NCI-H2107 treated with DMSO at 0.1 percent for 48 hours (cell line): ENCODE data around the gene MAML3.

ENCODE experiments used
- DNase-seq: peaks from one replicate; lab custom pipeline; 2025; ENCODE audit not compliant: unreplicated experiment; lab: John Stamatoyannopoulos, UW

The MAML3 gene

DNA sequence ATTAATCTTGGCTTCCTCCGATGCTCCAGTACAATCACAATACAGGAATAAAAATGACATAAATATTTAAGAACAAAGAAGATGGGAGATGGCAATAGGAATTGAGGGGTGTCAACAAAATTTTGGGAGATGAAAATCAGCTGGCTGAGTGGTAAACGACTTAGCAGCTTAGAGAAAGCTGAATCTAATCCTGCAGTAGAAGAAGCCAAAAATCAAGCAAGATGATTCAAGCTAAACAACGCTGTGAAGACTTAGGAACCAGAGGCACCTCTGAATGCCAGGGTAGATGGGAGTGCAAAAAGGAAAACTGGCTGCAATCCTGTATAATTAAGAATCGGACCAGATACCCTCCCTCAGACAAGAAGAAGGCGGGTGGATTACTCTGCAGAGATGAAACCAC is 273.1 kb downstream of the MAML3 start:
- no peak for DNase-seq

DNA sequence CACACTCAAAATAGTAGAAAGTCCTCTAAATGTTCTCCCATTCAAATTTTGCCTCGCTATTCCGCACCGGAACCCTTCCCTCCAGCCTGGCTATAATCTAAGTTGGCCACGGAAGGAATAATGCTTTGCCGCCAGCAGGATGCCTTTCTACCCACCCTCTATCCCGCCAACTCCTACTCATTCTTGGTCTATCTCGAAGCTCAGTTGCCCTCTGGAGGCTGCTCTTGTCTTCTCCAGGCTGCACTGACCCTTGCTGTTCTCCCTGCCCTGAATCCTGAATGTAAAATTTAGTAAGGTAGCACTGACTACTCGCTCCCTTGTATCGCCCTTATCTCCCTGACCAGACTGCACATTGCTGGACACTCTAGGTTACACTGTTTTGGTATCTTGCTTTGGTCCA is 275.9 kb downstream of the MAML3 start:
- no peak for DNase-seq

DNA sequence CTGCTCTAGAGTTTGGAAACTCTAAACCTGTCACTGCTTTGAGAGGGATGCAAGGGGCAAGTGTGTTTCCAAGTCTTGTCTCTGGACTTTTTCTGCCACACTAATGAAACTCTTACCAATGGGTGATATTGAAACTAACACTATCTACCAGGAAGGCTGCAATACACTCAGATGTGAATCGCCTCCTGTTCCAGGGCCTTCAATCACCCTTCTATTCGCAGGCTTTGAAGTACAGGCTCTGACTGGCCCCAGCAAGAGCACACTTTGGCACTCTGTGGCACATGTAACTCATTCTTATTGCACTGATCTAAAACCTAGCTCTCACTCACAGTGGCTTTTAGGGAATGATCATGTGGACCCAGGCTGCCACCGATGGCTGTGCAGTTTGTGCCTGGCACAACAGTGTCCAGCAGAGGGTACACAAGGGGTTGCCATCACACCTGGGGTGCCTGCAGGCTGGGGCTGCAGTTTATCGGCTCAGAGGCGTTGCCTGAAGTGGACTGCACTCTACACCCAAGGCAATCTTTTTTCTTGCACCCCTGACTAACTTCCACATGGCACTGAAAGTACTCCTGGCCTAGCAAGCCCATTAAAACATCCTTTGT is 277.5 kb downstream of the MAML3 start:
- DNase-seq: peak; percentile 6

DNA sequence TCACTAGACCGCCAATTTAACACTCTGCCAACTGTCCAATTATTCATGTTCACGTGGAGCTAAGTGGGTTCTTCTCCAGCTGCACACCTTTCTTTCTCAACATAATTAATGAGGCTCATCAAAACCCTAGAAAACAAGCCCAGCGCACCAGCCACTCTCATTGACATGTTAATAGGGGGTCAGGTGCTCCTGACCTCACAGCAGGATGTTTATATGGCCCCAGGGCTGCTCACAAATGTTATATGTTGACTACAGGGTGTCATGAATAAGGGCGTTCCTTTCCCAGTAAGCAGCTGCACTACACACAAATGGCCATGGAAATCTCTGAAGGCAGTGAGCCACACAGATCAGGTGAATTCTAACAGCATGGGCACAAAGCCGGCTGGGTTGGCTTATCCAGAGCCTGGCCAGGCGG is 278.6 kb downstream of the MAML3 start:
- DNase-seq: peak; percentile 93

DNA sequence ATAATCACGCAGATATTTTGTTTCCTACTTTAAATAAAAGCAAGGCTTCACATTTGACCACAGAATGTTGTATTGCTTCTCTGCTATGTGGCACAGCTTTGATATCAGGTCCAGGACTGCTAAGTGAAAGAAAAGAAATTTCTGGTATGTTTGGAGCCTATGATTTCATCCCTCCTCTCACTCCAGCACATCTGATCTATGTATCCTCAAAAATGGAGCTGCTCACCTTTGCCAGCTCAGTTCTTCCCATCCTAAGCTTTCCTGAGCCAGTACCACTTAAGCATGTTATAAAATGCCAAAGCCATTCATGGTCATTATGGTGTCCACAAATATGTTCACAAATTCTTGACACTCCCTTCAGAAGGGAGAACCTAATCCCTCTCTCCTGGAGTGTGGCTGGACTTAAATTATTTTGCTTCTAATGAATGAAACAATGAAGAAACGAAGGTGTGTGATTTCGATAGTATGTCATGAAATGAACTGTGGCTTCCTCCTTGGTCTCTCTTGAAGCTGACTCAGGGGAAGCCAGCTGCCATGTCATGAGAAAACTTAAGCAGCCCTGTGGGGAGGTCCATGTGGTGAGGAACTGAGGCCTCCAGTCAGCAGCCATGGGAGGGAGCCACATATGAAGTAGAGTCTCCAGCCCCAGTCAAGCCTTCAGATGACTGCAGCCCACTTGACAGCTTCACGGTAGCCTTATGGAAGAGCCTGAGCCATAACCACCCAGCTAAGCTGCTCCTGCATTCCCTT is 280.7 kb downstream of the MAML3 start:
- no peak for DNase-seq

DNA sequence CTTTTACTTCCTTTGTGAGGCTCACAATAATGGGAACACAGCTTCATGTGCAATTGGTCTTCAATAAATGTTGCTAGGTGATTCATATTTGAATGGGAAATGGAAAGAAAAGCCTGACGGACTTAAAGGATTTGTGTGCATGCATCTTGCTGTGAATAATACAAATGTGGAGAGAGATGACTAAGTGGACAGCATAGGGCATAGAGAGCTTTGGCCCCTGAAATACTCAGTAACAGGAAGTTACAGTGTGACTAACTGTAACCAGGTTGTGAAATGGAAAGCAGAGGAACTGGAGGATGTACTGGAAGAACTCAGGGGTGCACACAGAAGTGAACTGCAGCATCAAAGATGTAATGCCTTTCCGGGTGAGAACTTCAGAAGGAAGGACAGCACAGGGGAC is 281.7 kb downstream of the MAML3 start:
- DNase-seq: no peak

DNA sequence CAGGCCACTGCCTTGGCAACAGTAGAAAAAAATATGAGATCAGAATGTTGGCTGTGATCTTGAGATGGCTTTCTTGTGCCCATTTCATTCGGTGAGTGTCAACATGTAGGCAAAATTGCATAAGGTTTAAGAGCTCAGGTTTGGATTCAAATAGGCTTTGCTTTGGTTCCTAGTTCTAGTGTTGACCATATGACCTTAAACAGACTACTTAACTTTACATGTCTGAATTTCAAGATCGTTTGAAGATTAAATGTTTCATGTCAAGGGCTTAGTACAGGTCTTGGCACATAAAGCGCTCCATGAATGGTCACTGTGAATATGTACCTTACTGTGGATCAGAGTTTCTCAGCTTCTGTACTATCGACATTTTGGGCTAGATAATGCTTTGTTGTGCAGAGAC is 284.2 kb downstream of the MAML3 start:
- no peak for DNase-seq

DNA sequence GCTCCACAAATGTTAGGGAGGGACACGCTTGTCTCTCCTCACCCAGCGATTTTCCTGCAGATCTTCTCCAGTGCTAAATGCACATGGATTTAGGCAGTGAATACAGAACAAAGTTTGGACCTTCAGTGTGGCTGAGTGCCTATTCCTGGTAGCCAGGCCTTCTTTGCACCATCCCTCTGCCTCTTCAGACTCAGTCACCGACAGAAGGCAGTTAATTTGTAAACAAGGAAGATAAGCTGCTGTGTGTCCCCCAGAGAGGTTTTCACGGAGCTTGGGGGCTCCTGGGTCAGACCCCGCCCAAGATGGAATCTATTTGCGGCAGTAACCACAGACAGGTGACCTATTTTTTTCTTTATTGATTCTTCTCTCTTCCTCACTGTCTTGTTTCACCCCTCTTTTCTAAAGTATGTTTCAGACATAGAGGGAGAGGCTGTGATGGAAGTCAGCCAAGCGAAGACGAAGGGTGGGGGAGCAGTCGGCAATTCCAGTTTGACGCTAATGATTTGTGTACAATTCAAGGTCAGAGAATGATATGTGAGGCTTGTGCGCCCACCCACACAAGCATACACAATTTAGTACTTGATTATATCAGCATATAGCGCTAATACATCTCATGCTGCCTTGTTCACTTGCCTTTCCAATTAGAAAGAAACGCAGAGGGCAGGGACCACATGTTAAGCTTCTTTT is 287.6 kb downstream of the MAML3 start:
- no peak for DNase-seq

DNA sequence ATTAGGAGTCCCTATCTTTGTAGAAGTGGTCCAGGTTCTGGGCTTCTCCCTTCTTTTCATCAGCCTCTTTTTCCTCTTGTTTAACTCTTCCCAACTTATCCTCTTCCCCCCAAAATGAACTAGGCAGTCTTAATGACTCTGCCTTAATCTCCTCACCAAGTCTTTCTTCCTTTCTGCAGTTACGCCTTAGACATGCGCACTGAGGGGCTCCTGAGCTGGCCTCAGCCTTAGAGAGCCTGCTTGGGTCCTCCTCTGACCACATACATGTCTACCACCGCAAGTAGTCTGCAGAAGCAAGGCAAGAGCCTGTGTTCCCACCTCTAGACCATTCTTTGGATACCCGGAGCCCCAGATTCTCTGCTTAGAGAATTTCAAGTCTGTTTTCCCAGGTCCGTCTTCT is 288.4 kb downstream of the MAML3 start:
- DNase-seq: no peak

DNA sequence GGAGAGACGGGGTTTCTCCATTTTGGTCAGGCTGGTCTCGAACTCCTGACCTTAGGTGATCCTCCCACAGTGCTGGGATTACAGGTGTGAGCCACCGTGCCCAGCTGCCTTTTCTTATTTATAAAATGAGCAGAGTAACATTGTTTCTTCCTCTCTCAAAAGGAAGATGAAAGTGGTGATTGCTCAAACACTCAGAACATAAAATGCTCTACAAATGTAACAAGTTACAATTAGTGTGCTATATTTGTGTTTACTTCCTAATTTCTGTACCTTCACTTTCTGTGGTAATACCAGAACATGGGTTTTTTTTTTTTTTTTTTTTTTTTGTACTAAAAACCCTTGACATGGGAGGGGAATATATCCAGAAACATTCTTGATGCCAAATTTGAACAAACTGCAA is 290.5 kb downstream of the MAML3 start:
- DNase-seq: no peak

DNA sequence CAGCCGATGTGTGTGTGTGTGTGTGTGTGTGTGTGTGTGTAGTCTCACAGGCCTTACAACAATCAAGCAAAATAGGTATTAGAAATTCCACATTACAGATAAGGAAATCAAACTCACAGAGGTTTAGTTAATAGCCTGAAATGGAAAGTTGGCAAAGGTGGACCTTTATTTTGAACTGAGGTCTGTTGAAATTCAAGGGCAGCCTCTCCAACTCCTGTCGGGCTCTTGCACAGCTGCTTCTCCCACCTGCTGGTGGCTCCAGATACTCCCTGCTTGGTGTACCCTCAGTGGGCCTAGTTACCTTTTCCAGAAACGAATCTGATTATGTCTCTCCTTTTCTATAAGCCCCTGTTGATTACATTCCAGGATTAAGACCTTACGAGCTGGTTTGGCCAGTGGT is 292.5 kb downstream of the MAML3 start:
- DNase-seq: no peak

DNA sequence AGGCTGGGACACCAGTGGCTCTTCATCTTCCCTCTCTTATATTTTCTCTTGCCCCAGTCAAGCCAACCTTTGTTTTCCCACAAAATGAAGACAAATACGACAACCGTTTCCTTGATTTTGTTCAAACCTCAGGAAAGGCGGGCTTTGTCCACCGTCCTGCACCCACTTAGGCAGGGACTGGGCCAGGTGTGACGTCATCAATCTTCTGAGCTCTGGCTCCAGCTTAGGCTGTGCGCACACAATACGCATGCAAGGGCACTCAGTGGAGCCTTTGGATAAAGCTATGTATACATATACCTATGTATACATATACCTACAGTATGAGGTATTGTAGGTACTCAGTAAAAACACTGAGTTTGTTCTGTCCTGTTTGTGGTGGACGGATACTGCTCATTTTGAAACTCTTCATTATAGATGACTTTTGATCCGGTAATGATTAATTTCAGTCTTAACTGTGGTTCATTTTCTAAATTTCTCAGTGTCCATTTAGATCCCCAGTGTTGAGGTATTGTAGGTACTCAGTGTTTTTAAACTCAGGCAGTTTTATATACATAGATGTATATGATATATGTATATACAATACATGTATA is 293.5 kb downstream of the MAML3 start:
- no peak for DNase-seq

DNA sequence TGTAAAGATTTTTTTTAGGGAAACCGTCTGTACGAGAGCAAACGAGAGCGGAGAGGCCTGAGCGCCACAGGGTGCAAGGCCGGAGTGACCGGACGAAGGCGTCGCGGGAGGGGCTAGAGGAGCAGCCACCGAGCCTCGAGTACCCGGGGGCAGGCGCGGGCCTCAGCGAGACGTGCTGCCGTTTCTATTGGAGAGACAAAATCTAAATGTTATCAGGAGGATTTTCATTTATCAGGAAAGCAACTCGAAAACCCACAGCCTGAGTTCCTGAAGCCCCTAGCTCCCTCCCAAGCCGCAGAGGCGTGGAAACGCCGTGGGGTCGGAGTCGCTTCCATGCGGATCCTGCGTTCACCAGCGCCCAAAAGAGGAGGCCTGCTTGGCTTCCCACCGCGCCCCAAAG is 294.1 kb downstream of the MAML3 start:
- DNase-seq: no peak

DNA sequence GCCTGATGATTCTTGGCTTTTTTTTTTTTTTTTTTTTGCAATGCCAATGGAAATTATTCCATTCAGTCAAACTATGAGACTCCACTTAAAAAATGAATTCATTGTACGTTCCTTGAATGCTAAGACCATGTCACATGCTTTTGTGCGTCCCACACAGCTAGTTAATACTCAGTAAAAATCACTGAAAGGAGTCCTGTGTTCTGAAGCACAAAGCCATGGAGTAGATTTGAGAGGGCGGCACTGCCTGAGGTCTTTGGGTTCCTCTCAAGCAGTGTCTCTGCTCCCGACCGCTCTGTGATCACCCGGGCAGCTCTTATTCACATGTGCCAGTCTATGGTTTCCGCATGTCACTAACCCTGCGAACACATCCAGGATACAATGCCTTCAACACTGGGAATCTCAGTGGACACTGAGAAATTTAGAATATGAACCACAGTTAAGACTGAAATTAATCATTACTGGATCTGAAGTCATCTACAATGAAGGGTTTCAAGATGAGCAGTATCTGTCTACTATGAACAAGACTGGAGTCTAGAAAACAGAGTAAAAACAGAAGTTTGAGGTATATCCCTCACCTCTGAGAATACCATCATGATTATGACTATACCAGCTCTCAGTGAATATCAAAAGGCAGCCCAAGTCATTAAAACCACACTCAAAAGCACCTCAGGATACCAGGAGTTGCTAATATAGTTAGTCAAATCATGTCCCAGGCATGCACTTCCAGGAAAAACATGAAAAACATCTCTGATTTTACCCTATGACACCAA is 295.4 kb downstream of the MAML3 start:
- no peak for DNase-seq

DNA sequence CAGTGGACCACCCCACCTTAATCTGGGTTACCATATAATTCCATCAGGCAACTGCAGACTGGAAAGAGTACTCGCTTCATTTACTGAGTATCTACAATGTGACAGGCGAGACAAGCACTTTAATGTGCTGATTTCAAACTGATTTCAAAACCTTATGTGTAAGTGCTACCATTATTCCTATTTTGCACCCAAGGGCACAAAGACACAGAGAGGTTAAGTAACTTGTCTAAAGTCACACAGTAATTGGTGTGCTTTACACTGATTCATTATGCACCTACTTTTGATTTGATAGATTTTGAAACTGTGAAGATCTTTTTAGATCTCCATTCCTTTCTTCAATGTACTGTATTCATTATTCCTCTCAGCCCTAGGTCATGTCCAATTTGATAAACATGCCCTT is 296.0 kb downstream of the MAML3 start:
- DNase-seq: no peak

DNA sequence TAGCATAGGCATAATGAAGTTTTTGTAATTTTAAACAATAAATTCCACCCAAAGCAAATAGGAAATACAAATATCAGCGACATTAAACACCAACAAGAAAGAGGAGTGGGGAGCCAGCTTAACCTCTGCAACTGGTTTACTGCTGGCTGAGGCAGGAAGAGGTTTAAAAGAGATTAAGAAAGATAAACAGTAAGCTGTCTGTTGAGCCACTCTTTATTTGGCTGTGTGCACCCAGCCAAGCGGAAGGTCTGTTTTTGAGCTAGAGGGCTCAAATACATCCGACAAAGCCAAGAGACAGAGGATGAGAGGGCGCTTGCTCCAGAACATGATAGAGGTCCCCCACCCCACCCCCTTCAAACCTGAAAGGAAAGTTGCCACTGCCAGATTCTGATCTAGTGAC is 297.0 kb downstream of the MAML3 start:
- DNase-seq: no peak

DNA sequence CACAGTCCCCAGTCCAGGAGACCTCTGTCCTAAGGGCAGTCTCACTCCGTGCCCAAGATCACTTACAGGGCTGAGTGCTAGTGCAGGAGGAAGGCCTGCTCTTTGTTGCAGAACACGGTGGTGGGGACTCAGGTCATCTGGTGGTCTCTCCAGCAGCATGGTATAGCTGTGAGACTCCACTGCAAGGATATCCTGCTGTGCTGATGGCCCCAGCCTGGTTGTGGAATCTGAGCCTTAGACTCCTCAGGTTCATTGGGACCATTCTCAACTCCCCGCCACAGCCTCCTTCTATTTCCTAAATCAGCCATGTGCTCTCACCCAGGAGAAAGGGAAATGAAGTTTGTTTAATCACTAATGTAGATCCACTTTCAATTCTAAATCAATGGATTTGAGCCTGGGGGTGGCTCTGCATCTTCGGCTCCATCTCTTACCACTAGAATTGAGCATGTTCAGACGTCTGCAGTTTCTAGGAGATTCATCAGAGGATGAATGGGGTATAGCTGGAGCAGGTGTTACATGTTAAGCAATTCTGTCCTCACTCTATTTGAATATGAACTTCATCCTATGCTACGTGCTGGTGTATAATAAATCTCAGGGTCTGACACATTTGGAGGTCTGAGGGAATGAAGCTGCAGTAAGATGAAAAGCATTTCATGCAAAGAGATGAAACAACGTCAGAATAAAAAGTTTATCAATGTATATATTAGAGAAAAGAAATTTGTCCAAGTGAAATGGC is 299.1 kb downstream of the MAML3 start:
- DNase-seq: no peak

DNA sequence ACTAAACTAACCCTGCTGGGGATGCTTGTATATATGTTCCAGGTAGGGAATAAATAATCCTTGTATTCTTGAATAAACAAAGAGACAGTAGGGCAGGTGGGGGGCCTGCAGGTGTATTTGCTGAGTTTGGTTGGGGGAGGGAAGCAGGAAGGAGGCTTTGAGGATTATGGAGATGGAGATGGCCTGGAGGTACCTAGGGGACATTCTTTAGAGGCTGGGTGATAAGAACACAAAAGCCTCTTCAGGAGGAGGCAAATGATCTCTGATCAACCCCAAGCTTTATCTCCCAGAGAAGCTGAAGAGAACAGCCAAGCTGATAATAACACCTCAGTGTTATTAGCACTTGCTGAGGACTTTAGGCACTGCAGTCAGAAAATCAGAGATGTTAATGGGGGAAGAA is 300.7 kb downstream of the MAML3 start:
- DNase-seq: no peak

DNA sequence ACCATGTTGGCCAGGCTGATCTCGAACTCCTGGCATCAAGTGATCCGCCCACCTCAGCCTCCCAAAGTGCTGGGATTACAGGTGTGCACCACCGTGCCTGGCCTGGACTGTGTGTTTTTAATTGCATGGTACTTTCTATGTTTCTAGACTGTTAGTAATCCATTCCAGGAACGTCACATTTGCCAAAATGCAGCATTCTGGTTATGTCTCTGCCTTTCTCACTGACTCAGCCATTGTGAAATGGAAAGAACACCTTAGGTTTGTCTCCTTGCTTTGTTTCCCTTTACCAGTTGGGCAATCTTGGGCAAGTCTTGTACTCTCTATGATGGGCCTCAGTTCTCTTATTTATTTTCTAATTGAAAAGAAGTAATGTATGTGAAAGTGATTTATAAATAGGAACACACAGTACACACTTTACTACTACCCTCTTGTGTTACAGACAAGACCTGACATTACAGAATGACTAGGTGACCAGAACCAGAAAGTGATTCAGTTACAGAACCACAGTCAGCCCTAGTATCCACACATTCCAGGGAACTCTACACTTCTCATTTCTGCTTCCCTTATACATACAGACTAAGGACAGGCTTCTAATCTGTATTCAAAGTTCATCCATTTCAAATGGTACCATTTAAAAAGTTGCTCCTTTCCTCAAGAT is 301.2 kb downstream of the MAML3 start:
- no peak for DNase-seq

DNA sequence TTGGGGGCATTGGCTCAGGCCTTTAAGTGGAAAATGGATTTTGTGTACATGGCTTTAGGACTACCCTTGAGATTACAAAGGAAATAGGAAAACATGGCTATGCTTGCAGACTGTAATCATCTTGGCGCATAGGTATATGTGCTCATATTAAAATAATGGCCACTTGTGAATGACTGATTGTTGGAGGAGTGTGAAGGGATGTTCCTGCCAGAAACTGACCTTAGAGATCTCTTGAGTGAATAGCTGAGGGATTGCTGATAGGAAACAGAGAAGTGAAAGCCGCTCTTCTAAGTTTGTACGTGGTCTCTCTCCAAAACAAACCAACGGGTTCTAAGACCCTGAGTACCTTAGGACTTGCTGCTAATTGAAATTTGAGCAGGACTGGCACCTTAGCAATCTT is 302.3 kb downstream of the MAML3 start:
- DNase-seq: no peak
